GM13977 (cell line): Measurements from ENCODE around the gene MGRN1.

ENCODE experiments used
- DNase-seq: peaks from one replicate; pipeline ENCODE4 v3.0.0; 2012; ENCODE audit warnings: low spot score
- CTCF ChIP-seq: IDR thresholded peaks from 2 replicates; pipeline ENCODE4 v1.5.1; 2012; ENCODE audit warnings: mild to moderate bottlenecking, control low read depth; ENCODE audit not compliant: insufficient read depth; ENCODE audit errors: extremely low read depth, missing control alignments
- in situ Hi-C: fragments of 300-500 bp; cut with MboI; formaldehyde crosslinking; loops from one replicate; pipeline ENCODE4 v1.12.0; 2022; ENCODE audit warnings: low sequenced_read_pairs, low pct_unique_long_range_greater_than_20kb, mixed read lengths, inconsistent platforms; ENCODE audit not compliant: unreplicated experiment

Gene MGRN1

GRCh38 chr16:4631444-4631843 is 6.8 kb downstream of the MGRN1 start:
- in situ Hi-C loops, result no loop called here
- no peak for TF ChIP-seq CTCF
- no peak for DNase-seq

- TF ChIP-seq CTCF, result no peak
- no peak for DNase-seq
- in situ Hi-C loops, result no loop called here
Observed at GRCh38 chr16:4633910-4634635, 9.4 kb downstream of the MGRN1 start.

- in situ Hi-C loops, result no loop called here
Observed at GRCh38 chr16:4634768-4635167, 10.1 kb downstream of the MGRN1 start.

GRCh38 chr16:4636196-4636595 is 11.6 kb downstream of the MGRN1 start:
- TF ChIP-seq CTCF, result no peak
- no peak for DNase-seq
- in situ Hi-C loops, result no loop called here

More at GRCh38 chr16:4634768-4635167, 10.1 kb downstream of the MGRN1 start:
- no peak for DNase-seq
- TF ChIP-seq CTCF, result no peak

GRCh38 chr16:4637501-4638166 is 13.0 kb downstream of the MGRN1 start:
- DNase-seq, result no peak
- in situ Hi-C loops, result no loop called here
- no peak for TF ChIP-seq CTCF

- no peak for DNase-seq
- in situ Hi-C loops, result no loop called here
- no peak for TF ChIP-seq CTCF
Observed at GRCh38 chr16:4639899-4640509, 15.4 kb downstream of the MGRN1 start.
